ENCODE measurements around the gene PPP2R5D.

The PPP2R5D gene

DNA sequence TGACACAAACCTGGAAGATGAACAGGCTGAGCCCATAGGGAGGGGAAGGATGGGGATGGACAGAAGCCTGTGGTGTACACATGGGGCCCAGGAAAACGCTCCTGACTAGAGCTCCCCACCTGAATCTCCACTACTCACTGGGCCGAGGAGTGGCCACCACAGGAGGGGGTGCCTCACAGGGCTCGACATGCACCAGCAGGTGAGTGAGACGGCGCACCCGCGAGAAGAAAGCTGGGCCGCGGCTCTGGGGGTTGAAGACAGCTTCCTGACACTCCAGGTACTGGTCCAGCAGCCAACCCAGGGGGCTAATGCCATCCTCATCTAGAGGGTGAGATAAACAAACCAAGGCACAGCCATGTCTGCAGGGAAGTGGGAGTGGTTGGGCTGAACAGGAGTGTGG is 58.9 kb downstream of the PPP2R5D start:
- TF ChIP-seq GATA2 (IDR thresholded peaks at IDR 0.05; ENCODE audit: low read depth, low read length) (no peak), GATA3 (IDR thresholded peaks at IDR 0.05; ENCODE audit: low read depth, low read length) (no peak)

DNA sequence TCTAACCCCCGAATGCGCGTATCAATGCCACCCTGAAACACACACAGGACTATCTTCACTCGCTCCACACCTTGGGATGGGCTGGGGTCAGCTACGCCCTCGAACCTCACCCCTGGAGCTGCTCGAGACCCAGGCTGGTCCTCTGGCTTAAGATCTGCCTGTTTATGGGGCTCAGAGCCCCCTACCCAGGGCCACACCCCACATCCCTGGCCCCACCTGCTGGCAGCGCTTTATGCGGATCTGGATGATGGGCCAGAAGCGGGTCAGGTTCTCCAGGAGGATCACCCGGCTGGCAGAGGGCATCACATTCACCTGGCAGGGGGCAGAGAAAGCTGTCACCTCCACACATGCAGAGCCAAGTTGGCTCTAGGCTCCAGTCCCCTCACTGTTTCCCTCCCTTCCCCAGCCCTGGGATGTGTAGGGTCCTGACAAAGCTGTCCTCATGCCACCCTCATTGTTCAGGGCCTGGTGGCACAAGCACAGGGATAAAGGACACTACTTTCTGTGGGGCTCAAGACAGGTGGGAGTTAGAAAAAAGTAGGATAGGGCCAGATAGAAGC is 61.1 kb downstream of the PPP2R5D start:
- TF ChIP-seq GATA3 (IDR thresholded peaks at IDR 0.05; ENCODE audit: low read depth, low read length) (no peak), GATA2 (IDR thresholded peaks at IDR 0.05; ENCODE audit: low read depth, low read length) (no peak)

DNA sequence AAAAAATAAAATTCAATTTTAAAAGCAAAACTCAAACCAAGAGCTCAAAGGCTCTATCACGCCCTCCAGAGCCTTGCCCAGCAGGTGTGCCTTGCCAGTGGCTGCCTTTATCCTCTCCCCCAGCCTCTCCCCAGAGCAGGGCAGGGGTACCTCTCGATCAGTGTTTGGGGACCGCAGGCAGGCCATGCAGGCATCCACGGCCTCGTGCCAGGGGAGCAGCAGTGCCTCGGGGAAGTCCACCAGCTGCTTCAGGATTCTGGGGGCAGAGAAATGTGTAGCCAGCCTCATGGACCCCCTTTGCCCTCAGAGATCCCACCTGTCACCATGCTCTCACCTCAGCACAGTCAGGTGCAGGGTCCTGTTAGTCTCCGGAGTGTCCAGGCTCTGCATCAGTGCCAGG is 63.6 kb downstream of the PPP2R5D start:
- TF ChIP-seq GATA3 (IDR thresholded peaks at IDR 0.05; ENCODE audit: low read depth, low read length) = no peak
- no peak for TF ChIP-seq GATA2 (IDR thresholded peaks at IDR 0.05; ENCODE audit: low read depth, low read length)

DNA sequence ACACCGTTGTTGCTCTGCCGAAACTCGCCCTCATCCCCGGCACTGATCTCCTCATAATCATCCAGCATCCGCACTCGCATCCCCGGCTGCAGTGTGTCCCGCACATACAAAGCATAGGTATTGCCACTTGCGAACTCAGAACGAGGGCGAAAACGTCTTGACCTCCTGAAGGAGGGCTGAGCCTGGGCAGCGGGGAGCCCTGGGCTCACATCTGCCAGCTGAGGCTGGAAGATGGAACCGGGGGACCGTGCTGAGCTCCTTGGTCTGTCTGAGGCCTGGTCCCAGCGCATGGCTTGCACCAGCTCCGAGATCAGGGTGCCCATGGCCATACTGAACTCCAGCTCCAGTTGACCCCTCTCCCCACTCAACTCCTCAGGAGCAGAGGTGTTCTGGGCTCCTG is 66.6 kb downstream of the PPP2R5D start:
- TF ChIP-seq GATA3 (IDR thresholded peaks at IDR 0.05; ENCODE audit: low read depth, low read length) = no peak
- TF ChIP-seq GATA2 (IDR thresholded peaks at IDR 0.05; ENCODE audit: low read depth, low read length) = no peak

GRCh38 chr6:43052225-43052841 is 68.0 kb downstream of the PPP2R5D start:
- TF ChIP-seq GATA3 (IDR thresholded peaks at IDR 0.05; ENCODE audit: low read depth, low read length) (no peak), GATA2 (IDR thresholded peaks at IDR 0.05; ENCODE audit: low read depth, low read length) (no peak)

- TF ChIP-seq GATA3 (IDR thresholded peaks at IDR 0.05; ENCODE audit: low read depth, low read length) (no peak), GATA2 (IDR thresholded peaks at IDR 0.05; ENCODE audit: low read depth, low read length) (no peak)
These were observed 68.6 kb downstream of the PPP2R5D start for GRCh38 chr6:43052842-43053544.

DNA sequence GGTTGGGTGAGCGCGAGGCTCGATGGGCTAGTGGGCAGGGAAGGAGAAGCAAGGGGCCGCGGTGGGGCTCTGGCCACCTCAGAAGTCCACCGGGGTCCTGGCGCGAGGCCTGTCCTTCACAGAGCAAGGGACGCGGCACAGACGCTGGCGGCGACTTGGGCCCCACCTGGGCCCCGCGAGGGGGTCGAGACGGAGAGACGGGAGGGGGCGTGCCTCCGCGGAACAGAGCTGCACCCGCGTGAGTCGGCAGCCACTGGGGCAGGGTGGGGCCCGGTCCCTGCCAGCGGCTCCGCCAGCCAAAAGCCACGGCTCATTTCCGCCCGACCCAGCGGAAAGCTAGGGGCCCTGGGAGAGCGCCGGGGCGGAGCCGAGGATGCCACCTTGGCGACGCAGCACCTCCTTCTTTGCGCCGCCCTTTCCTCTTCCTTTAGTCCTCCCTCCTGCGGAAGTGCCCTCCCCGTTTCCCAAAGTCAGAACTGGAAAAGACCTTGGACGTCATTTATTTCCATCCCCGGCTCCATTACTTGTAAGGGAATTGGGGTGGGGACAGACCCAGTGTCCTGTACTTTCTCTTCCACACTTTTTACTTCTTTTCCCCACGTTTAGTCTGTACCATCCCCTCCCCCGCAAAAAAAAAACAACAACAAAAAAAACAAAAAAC is 69.3 kb downstream of the PPP2R5D start, which contains the start of gene CUL7:
TSS of gene CUL7 (minus strand) at position 307 of the 661 bp plus-strand sequence. CDS start 1,063 bp downstream, outside the sequence.
- no peak for TF ChIP-seq GATA3 (IDR thresholded peaks at IDR 0.05; ENCODE audit: low read depth, low read length)
- no peak for TF ChIP-seq GATA2 (IDR thresholded peaks at IDR 0.05; ENCODE audit: low read depth, low read length)

GRCh38 chr6:43054206-43054943 is 70.0 kb downstream of the PPP2R5D start:
- no peak for TF ChIP-seq GATA3 (IDR thresholded peaks at IDR 0.05; ENCODE audit: low read depth, low read length)
- TF ChIP-seq GATA2 (IDR thresholded peaks at IDR 0.05; ENCODE audit: low read depth, low read length) = no peak

DNA sequence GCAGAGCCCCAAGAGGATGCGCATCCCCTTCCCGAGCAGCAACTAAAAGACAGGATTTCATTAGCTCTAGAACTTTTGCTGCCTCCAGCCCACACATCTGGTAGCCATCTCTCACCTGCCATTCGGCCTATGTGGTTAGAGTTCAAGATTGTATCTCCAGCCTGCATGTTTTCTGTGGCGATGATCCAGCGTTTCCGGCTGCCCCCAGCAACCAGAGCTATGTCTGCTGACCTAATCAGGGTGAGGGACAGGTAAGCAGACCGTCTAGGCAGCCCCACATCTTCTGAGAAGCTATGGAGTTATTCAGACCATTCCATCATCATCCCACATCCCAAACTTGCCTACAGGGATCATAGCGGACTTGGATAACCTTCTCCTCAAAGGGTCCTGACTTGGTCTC is 71.6 kb downstream of the PPP2R5D start:
- no peak for TF ChIP-seq GATA2 (IDR thresholded peaks at IDR 0.05; ENCODE audit: low read depth, low read length)

GRCh38 chr6:43058531-43058930 is 74.2 kb downstream of the PPP2R5D start:
- no peak for TF ChIP-seq GATA2 (IDR thresholded peaks at IDR 0.05; ENCODE audit: low read depth, low read length)
- TF ChIP-seq GATA3 (IDR thresholded peaks at IDR 0.05; ENCODE audit: low read depth, low read length) = no peak

DNA sequence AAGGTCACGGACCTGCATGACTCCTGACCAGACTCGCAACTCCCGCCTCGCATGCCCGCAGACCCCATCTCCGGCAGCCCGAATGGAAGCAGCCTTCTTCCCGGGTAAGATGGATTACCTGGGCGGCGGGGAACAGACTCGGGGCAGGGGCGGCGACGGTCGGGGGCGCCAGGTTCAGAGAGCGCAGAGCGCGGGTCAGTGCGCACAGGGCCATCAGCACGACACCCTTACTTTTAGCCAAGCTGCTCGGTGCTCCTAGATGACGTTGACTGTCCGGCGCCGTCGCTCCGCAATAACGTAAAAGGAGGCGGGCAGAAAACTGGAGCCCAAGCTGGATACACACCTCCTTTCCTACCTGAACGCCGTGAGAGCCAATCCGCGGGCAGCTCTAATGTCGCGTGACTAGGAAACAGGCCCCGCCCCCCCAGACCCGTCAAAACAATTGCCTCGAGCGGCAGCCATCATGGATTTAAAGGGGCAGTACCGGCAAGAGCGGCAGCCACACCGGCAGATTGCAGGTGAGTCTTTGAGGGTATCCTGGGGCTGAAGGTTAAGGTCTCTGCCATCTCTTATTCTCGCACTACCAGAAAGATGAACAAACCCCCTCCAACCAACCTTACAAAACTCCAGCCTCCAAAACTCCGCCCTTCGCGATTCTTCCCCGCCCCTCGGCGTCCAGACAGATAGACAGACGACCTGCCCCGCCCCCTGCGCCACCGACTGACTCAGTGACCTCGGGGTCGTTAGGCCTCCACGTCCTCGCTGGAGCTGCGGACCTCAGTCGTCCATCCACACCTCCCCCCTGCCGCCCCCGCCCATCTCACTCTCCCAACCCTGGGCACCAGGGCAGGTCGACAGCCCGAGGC is 75.0 kb downstream of the PPP2R5D start, which contains the start of the genes KLC4 and MRPL2:
TSS of gene KLC4 (plus strand) at position 464 of the 866 bp plus-strand sequence. CDS start 1,705 bp downstream, outside the sequence.
TSS of gene MRPL2 (minus strand) at position 267 of the 866 bp plus-strand sequence. CDS start at position 214, 53 bp downstream.
- TF ChIP-seq GATA2 (IDR thresholded peaks at IDR 0.05; ENCODE audit: low read depth, low read length) (no peak), GATA3 (IDR thresholded peaks at IDR 0.05; ENCODE audit: low read depth, low read length) (no peak)

- no peak for TF ChIP-seq GATA3 (IDR thresholded peaks at IDR 0.05; ENCODE audit: low read depth, low read length)
These were observed 75.8 kb downstream of the PPP2R5D start for GRCh38 chr6:43060034-43060754.
